Islet precursor cell (in vitro differentiated cells): ENCODE results near the gene ERGIC1.

ENCODE experiments used
- DNase-seq: peaks from one replicate; pipeline ENCODE4 v3.0.0-alpha.2; 2018

ERGIC1 gene

GRCh38 chr5:172994405-172994804 is 160.4 kb downstream of the ERGIC1 start:
- no peak for DNase-seq

- DNase-seq: no peak
Observed at GRCh38 chr5:172999372-172999973, 165.4 kb downstream of the ERGIC1 start.

- DNase-seq: no peak
Observed at GRCh38 chr5:172999974-173000373, 165.9 kb downstream of the ERGIC1 start.

- DNase-seq: no peak
Observed at GRCh38 chr5:173001229-173001841, 167.3 kb downstream of the ERGIC1 start.
